GM21619 (cell line): ENCODE results near the gene ADAM11.

ENCODE experiments used
- ATAC-seq: cut with Tn5 transposase; IDR thresholded peaks from one replicate; pipeline ENCODE4 v1.9.1; 2021; ENCODE audit not compliant: unreplicated experiment

ADAM11 gene

GRCh38 chr17:44775136-44775837 is 16.5 kb downstream of the ADAM11 start:
- peak; percentile 72 for ATAC-seq

DNA sequence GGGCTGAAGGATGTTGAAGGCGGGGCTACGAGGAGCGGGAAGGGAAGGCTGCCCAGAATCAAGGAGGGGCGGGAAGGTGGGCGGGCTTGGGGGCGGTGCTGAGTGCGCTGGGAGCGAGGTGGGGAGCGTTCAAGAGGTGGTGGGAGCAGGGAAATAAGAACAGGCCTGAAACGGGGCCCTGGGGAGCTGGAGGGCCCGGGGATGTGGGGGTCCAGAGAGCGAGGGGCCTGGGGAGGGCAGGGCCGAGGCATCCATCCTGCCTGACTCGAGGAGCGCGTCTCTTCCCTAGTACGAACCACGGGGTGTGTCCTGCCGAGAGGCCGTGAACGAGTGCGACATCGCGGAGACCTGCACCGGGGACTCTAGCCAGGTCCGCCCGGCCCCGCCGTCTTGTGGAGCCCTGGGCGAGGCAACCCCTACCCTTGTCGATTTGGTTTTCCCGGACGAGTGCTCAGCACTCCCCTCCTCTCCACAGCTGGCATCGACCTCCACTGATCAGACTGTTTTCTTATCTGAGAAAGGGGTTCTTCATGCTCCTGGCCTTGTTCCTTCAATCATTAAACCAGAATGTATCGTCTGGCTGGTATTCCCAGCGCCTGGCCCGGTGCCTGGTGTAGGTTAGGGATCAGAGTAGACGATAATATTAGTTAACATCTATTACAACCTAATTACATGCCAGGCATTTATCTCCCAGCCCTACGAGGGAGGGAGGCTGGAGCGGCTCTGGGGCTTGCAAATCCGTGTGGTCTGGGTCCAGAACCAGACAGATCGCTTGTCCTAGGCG is 17.2 kb downstream of the ADAM11 start:
- peak; percentile 15 for ATAC-seq

GRCh38 chr17:44776628-44777393 is 18.0 kb downstream of the ADAM11 start:
- no peak for ATAC-seq

DNA sequence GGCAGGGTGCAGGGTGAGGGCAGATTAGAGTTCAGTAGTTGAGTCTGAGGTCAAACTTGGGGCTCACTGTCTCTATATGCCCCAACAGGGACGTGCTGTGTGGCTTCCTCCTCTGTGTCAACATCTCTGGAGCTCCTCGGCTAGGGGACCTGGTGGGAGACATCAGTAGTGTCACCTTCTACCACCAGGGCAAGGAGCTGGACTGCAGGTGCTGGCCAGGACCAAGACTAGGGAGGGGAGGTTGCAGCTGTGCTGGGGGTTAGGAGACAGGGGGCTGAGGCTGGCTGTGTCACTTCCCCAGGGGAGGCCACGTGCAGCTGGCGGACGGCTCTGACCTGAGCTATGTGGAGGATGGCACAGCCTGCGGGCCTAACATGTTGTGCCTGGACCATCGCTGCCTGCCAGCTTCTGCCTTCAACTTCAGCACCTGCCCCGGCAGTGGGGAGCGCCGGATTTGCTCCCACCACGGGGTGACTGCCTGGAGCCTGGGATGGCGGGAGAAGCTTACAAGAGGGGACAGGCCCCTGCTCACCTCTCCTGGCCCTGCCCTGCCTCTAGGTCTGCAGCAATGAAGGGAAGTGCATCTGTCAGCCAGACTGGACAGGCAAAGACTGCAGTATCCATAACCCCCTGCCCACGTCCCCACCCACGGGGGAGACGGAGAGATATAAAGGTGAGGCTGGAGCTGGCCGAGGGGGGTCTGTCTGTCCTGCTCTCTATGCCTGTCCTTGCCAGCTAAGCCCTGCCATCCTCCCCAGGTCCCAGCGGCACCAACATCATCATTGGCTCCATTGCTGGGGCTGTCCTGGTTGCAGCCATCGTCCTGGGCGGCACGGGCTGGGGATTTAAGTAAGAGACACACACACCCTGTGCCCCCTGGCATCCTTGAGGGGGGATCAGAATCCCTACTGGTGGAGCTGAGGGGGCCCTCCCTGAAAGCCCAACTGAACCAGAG is 18.9 kb downstream of the ADAM11 start:
- no peak for ATAC-seq

DNA sequence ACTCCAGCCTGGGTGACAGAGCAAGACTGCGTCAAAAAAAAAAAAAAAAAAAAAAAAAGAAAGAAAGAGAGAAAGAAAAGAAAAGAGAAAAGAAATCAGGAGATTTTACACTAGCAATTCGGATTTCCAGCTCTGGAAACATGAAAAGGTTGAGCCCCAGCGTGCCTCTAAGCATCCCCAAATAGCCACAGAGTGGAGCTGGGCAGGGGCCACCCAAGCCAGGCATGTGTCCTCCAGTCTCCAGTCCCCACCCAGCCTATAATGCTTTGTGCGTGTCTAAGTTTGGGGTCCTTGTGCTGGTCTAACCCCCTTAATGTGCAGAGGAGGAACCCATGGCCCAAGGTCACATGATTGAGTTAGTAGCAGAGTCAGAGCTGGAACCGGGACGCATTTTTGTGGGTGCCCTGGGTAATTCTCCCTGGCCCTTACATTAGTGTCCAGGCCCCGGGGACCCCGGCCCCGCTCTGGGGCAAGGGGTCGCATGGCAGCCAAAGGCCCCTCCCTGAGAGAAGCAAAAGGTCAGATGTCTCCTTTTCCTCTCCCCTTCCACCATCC is 19.9 kb downstream of the ADAM11 start:
- no peak for ATAC-seq

- ATAC-seq = no peak
These were observed 20.6 kb downstream of the ADAM11 start for GRCh38 chr17:44779211-44780025.

DNA sequence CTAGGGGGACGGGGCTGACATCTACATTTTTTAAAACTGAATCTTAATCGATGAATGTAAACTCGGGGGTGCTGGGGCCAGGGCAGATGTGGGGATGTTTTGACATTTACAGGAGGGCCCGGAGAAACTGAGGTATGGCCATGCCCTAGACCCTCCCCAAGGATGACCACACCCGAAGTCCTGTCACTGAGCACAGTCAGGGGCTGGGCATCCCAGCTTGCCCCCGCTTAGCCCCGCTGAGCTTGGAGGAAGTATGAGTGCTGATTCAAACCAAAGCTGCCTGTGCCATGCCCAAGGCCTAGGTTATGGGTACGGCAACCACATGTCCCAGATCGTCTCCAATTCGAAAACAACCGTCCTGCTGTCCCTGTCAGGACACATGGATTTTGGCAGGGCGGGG is 21.4 kb downstream of the ADAM11 start:
- ATAC-seq = no peak

DNA sequence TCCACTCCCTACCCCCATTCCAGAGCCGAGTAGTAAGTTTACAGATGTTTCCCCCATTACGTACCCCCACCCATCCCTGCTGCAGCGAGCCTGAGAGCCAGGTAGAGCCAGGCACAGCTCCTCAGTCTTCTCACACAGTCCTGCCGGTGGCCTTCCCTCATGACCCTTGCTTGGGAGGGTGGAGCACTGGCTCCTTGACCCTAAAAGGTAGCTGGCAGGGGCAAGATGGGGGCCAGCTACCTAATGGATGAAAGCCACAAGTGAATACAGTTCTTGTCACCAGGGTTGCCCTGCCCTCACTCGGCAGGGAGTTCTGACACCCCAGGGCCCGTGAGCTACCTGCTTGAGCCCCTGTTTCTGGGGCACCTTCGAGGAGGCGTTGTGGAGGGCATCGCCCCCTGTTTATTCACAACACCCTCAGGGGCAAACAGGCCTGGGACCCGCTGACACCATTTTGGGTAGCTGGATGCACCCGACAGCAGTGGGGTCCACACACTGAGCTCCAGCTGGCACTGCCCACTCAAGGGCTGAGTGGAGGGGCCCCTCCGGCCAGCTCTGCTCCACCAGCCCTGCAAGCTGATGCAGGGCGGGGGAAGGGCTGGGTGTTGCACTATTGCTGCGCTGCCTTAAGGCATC is 22.2 kb downstream of the ADAM11 start:
- no peak for ATAC-seq

GRCh38 chr17:44781551-44782325 is 22.9 kb downstream of the ADAM11 start:
- ATAC-seq = no peak

DNA sequence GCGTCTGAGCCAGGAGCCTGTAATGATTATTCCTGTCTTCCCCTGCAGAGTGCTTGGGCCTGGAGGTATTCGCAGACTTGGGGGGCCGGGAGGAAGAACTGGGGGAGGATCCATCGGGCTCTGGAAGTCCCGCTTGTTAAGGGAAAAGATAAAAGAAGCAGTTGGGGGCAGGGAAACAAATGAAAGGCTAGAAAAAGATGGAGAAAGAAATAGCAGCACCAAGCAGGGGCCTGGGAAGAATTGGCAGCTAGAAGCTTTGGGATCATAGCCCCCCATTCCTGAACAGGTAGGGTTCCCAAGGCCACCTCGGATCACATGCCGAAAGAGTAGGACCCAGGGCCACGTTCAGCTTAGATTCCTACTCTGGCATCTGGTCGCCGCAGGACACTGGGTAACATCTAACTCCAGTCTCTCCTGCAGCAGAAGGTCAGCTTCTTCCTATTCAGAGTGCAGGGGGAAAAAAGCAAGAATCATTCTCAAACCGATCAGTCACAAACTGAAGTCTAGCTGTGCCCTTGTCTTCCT is 23.6 kb downstream of the ADAM11 start:
- ATAC-seq = no peak

GRCh38 chr17:44785921-44786320 is 27.1 kb downstream of the ADAM11 start:
- no peak for ATAC-seq

GRCh38 chr17:44786551-44787081 is 27.8 kb downstream of the ADAM11 start:
- no peak for ATAC-seq

DNA sequence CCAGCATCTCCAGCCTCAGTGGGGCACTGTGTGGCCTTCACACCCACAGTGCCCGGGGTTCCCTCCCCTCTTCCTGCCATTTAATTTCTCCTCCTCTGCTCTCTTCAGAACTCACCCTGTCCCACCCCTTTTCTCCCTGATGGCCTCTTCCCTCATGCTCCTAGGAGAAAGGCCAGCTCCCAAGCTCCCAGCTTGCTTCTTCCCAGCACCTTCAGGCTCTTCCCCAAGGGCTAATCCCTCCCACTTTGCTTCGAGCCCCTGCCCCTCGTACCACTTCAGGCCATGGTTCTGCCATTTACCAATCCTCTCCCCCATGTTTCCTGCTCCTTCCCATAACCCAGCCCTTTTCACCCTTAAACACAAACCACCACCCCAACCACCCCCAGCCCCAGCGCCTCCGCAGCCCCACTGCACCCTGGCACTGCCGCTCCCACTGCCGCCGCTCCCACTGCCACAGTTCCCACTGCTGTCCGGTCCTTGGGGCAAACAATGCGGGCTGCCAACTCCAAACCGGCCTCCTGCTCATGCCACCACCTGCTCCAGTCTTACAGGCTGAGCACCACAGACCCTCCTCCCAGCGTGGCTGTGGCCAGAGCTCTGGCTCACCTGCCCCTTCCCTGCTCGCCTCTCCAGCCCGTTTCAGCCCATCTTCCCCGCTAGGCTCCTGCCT is 28.6 kb downstream of the ADAM11 start:
- ATAC-seq = no peak

- no peak for ATAC-seq
These were observed 29.4 kb downstream of the ADAM11 start for GRCh38 chr17:44788139-44788538.

- no peak for ATAC-seq
These were observed 33.5 kb downstream of the ADAM11 start for GRCh38 chr17:44792276-44792675.

DNA sequence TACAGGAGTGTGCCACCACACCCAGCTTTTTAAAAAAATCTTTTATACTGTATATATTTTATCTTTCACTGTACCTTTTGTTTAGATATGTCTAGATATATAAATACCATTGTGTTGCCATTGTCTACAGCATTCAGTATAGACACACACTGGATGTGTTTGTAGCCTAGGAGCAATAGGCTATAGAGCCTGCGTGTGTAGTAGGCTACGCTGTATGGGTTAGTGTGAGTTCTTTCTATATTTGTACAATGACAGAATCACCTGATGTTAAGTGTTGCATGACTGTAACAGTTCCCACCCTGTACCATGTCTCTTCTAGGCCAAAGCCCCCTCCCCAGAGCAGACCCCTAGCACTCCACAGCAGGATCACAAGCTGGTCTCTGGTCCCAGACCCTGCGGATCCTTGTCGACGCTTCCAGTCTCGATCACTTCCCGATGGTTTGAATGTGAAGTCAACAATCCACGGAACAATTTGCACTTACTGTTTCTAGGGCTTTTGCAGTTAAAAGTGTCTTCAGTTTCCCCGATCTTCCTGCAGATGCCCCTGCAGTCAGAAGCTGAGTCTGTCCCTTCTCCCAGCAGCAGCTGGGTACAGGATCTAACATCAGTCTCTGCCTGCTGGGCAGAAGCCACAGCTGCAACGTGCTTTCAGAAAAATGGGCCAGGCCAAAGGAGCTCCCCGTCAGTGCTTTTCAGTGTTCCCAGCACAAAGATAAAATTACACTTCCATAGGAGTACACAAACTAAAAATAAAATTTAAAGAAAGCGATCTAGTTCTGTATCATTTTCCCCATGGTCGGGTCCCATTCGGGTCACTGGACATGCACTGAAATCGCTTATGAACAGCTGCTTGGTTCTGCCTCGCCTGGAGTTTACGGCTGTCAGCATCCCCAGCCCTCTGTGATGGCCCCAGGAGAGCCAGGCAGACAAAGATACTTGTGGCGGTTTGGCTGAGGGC is 35.4 kb downstream of the ADAM11 start:
- no peak for ATAC-seq
